HepG2 (cell line): Measurements from ENCODE around the gene MCRS1. TPM values are rescaled to one million over a fixed set of nuclear protein-coding genes. Genes with fewer than 3 reads are reported as not detected.

Source experiments
- ATAC-seq: fragments of 200-7000 bp; cut with Tn5 transposase; 3 replicates; pipeline ENCODE4 v1.9.1; 2020; ENCODE audit warnings: mild to moderate bottlenecking, moderate library complexity
- BruUV-seq: library from RNA; stranded (reverse); fragments of 400-500 nt; replicated peaks from 2 replicates; lab custom pipeline; 2021; lab: Mats Ljungman, UMichigan
- CTCF ChIA-PET: fragments of 300-600 bp; formaldehyde crosslinking; extraction: SDS; loops from one replicate; lab custom pipeline; 2021; ENCODE audit warnings: low total read pairs, inconsistent platforms, low intra/inter-chr PET ratio; lab: Yijun Ruan, JAX
- POLR2A ChIA-PET: fragments of 350-600 bp; sonication (Branson Sonifier 250); formaldehyde crosslinking; loops from one replicate; lab custom pipeline; 2020; ENCODE audit warnings: antibody characterized with exemption, inconsistent platforms; lab: Yijun Ruan, JAX
- DNase-seq: peaks from one replicate; pipeline ENCODE4 v3.0.0-alpha.2; 2015; ENCODE audit warnings: low spot score
- FAIRE-seq: peaks from 3 replicates; lab custom pipeline; 2011; peaks lifted over from hg19 to GRCh38; lab: Jason Lieb, UNC
- H2AFZ ChIP-seq: one replicate; pipeline ENCODE4 v1.6.1; 2011; ENCODE audit warnings: low read length, inconsistent platforms
- H3K27ac ChIP-seq: fragments of 300-600 bp; 3 replicates; pipeline ENCODE4 v1.8.0; 2011; ENCODE audit warnings: mixed run types, mild to moderate bottlenecking, mixed read lengths, low read length, inconsistent platforms; ENCODE audit not compliant: insufficient read depth; ENCODE audit errors: extremely low read length
- H3K27me3 ChIP-seq, 2 experiments: fragments of 200-600 bp in 1 of 2; 2 replicates in 1 of 2; 3 replicates in 1 of 2; pipeline versions ENCODE4 v1.6.0 to v1.8.0; 2011; ENCODE audit warnings: low read length in 2 of 2, mild to moderate bottlenecking in 2 of 2, moderate library complexity in 2 of 2, inconsistent platforms in 1 of 2; ENCODE audit not compliant: insufficient read depth in 2 of 2, control insufficient read depth in 1 of 2
- H3K36me3 ChIP-seq, 2 experiments: fragments of 200-600 bp in 1 of 2; replicated peaks in 1 of 2; 2 replicates in 1 of 2; 3 replicates in 1 of 2; pipeline versions ENCODE4 v1.5.1 to v1.8.0; 2011; ENCODE audit warnings: low read length in 2 of 2, inconsistent platforms in 1 of 2; ENCODE audit not compliant: insufficient read depth in 2 of 2, control insufficient read depth in 1 of 2
- H3K4me1 ChIP-seq: 2 replicates; pipeline ENCODE4 v1.5.1; 2012; ENCODE audit warnings: low read length, inconsistent platforms; ENCODE audit not compliant: insufficient read depth
- H3K4me2 ChIP-seq: 2 replicates; pipeline ENCODE4 v1.6.0; 2011; ENCODE audit warnings: low read depth, low read length, inconsistent platforms
- H3K4me3 ChIP-seq, 3 experiments: fragments of 200-600 bp in 1 of 3; sonication (generic), shearing (Covaris generic) in 1 of 3; replicated peaks in 1 of 3; 2 replicates each; pipeline ENCODE4 v1.5.1; 2011 to 2016; ENCODE audit warnings: low read length in 3 of 3, inconsistent platforms in 2 of 3, low read depth in 2 of 3, mild to moderate bottlenecking in 2 of 3, control low read depth in 1 of 3, mixed read lengths in 1 of 3; ENCODE audit not compliant: insufficient read depth in 1 of 3
- H3K79me2 ChIP-seq: one replicate; pipeline ENCODE4 v1.6.1; 2011; ENCODE audit warnings: low read length, inconsistent platforms; ENCODE audit not compliant: insufficient read depth
- H3K9ac ChIP-seq: 2 replicates; pipeline ENCODE4 v1.6.0; 2011; ENCODE audit warnings: mild to moderate bottlenecking, low read depth, low read length, inconsistent platforms; ENCODE audit not compliant: insufficient read depth
- H3K9me3 ChIP-seq: 2 replicates; pipeline ENCODE4 v1.5.1; 2012; ENCODE audit warnings: mild to moderate bottlenecking, low read length
- H4K20me1 ChIP-seq: 2 replicates; pipeline ENCODE4 v1.6.0; 2011; ENCODE audit warnings: inconsistent platforms, mild to moderate bottlenecking, low read length, moderate library complexity; ENCODE audit not compliant: insufficient read depth
- CEBPG ChIP-seq: IDR thresholded peaks from 2 replicates; pipeline ENCODE4 v1.6.1; 2016
- CREB1 ChIP-seq, 2 experiments: fragments of 450-650 bp in 1 of 2; IDR thresholded peaks; 2 replicates each; pipeline ENCODE4 v1.6.1; 2016 to 2017; ENCODE audit warnings: control low read depth in 1 of 2, mild to moderate bottlenecking in 1 of 2, missing compliant biosample characterization in 1 of 2, missing genetic modification characterization in 1 of 2
- ESRRA ChIP-seq: sonication (generic); formaldehyde crosslinking; IDR thresholded peaks from 2 replicates; pipeline ENCODE4 v1.5.1; 2020; ENCODE audit warnings: mild to moderate bottlenecking, low read depth, missing genetic modification reagents
- FOXK2 ChIP-seq: fragments of 450-650 bp; IDR thresholded peaks from 2 replicates; pipeline ENCODE4 v1.6.1; 2016
- HNRNPLL ChIP-seq: fragments of 200-400 bp; formaldehyde crosslinking; IDR thresholded peaks from 2 replicates; pipeline ENCODE4 v1.6.1; 2017; ENCODE audit warnings: mild to moderate bottlenecking, low read depth, low read length; ENCODE audit not compliant: poor library complexity, severe bottlenecking
- HOXA7 ChIP-seq: sonication (generic); formaldehyde crosslinking; IDR thresholded peaks from 2 replicates; pipeline ENCODE4 v1.8.1; 2022; ENCODE audit warnings: mild to moderate bottlenecking, missing genetic modification reagents, moderate library complexity
- MBD4 ChIP-seq: IDR thresholded peaks from 2 replicates; pipeline ENCODE4 v1.6.1; 2012; ENCODE audit warnings: low read length, inconsistent platforms, borderline replicate concordance
- MED13 ChIP-seq: sonication (generic); formaldehyde crosslinking; IDR thresholded peaks from 2 replicates; pipeline ENCODE4 v1.5.0; 2020; ENCODE audit warnings: missing genetic modification reagents
- MTA1 ChIP-seq: sonication (generic); formaldehyde crosslinking; IDR thresholded peaks from 2 replicates; pipeline ENCODE4 v1.4.0; 2020; ENCODE audit warnings: missing genetic modification reagents, mild to moderate bottlenecking, borderline replicate concordance
- NR2C2 ChIP-seq: sonication (generic); formaldehyde crosslinking; IDR thresholded peaks from 2 replicates; pipeline ENCODE4 v1.4.0; 2020; ENCODE audit warnings: missing genetic modification reagents, mild to moderate bottlenecking, moderate library complexity, borderline replicate concordance
- NR2F6 ChIP-seq, 2 experiments: IDR thresholded peaks; 2 replicates each; pipeline ENCODE4 v1.6.1; 2016; ENCODE audit warnings: antibody characterized with exemption in 1 of 2, mild to moderate bottlenecking in 1 of 2
- U2AF2 ChIP-seq: fragments of 200-400 bp; formaldehyde crosslinking; IDR thresholded peaks from 2 replicates; pipeline ENCODE4 v1.6.1; 2017; ENCODE audit warnings: low read depth, mild to moderate bottlenecking, low read length
- ZBTB38 ChIP-seq: sonication (generic); formaldehyde crosslinking; IDR thresholded peaks from 2 replicates; pipeline ENCODE4 v1.5.1; 2020; ENCODE audit warnings: mild to moderate bottlenecking, missing genetic modification reagents
- ZNF501 ChIP-seq: sonication (generic); formaldehyde crosslinking; IDR thresholded peaks from 2 replicates; pipeline ENCODE4 v1.5.1; 2020; ENCODE audit warnings: mild to moderate bottlenecking, moderate library complexity, missing genetic modification reagents
- WGBS: methylation state at CpG from one replicate; pipeline ENCODE4 v1.1.6; 2017; ENCODE audit warnings: low lambda C conversion rate; 5-methylcytosine and 5-hydroxymethylcytosine counted together
- in situ Hi-C: cut with HindIII; loops from 2 replicates; pipeline ENCODE4 v1.10.0; 2017; ENCODE audit warnings: low pct_unique_long_range_greater_than_20kb; ENCODE audit not compliant: extremely low pct_ligation_motif_present
- intact Hi-C: fragments of 100-400 bp; cut with micrococcal nuclease; formaldehyde crosslinking; loops from one replicate; pipeline ENCODE4 v1.10.0; 2022; ENCODE audit not compliant: unreplicated experiment
- polyA plus RNA-seq, 8 experiments: library from polyadenylated mRNA; depleted of rRNA in 3 of 8; stranded (reverse) in 7 of 8; unstranded in 1 of 8; fragments of >200 nt; fragmentation: Illumina TruSeq in 4 of 8; extraction: Trizol in 4 of 8; gene quantifications; 2 replicates each; pipeline versions ENCODE4 v1.2.1 to v1.2.3, GENCODE V29; 2011 to 2016; ENCODE audit warnings: low read depth in 4 of 8, missing spikeins in 1 of 8, mixed read lengths in 1 of 8; ENCODE audit not compliant: insufficient read depth in 1 of 8
- total RNA-seq, 5 experiments: library from RNA; depleted of rRNA; stranded (reverse); fragments of >200 nt; fragmentation: Illumina TruSeq; extraction: Trizol; gene quantifications; 2 replicates each; pipeline ENCODE4 v1.2.3, GENCODE V29; 2016; ENCODE audit warnings: low read depth in 1 of 5
- TF ChIP-seq, protein P1 (sequence below): sonication (generic); formaldehyde crosslinking; IDR thresholded peaks from 2 replicates; pipeline ENCODE4 v1.4.0; 2020; ENCODE audit warnings: missing genetic modification reagents, borderline replicate concordance
- TF ChIP-seq, protein P2 (sequence below): sonication (generic); formaldehyde crosslinking; IDR thresholded peaks from 2 replicates; pipeline ENCODE4 v1.4.0; 2020; ENCODE audit warnings: missing genetic modification reagents

Gene MCRS1
- total and polyA plus RNA-seq, 2 of the 13 experiments (the other 11 are each of a cell fraction or from before 2014, with no cell fraction given), result 51.0 to 66.3 TPM

DNA sequence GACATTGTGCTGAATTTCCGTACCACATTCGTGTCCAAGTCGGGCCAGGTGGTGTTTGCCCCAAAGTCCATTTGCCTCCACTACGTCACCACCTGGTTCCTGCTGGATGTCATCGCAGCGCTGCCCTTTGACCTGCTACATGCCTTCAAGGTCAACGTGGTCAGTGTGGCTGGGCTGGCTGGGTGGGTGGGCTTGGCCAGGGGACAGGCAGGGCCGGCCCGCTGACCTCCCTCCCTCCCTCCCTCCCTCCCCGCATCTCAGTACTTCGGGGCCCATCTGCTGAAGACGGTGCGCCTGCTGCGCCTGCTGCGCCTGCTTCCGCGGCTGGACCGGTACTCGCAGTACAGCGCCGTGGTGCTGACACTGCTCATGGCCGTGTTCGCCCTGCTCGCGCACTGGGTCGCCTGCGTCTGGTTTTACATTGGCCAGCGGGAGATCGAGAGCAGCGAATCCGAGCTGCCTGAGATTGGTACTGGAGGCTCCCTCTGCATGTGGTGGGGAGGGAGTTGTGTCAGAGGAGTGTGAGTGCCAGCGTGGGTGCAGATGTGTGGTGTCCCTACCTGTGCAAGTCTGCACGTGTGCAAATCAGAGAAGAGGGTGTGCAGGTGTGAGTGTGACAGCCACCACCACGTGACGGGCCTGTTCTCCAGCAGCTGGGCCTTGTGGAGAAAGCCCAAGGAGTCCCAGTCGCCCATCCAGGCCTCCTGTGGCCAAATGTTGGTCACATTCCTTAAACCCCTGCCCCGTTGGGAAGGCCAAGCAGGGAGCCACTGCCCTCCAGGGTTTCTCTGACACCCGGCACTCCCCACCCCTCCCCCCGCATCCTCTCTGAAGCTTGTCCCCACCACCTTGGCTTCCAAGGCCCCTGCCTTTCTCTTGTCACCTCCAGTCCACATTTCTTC lies 23.8 kb downstream of the MCRS1 start:
- no peaks in the 10 kb centered on the region for H3K9me3 ChIP-seq
- BruUV-seq, result no TSS peak
- H3K4me1 ChIP-seq, result peaks cover 86% of the 10 kb centered on the region
- no peaks in the 10 kb centered on the region for H4K20me1 ChIP-seq
- ChIA-PET POLR2A (interaction anchor here (0.6 kb wide), 1 partner anchor 12 kb away, joined by 3 read pairs; no protein-coding TSS in a partner anchor), CTCF (no interaction called here)
- no peak overlapping the region for H2AFZ ChIP-seq
- FAIRE-seq, result no peak
- H3K4me2 ChIP-seq, result peak overlapping the region; percentile 83
- H3K79me2 ChIP-seq, result no peaks in the 10 kb centered on the region
- in situ Hi-C loops, result no loop called here
- no peak overlapping the region for H3K9ac ChIP-seq
- no peak for DNase-seq
- peaks cover 6 to 28% of the 10 kb centered on the region in 2 experiments for H3K27me3 ChIP-seq
- ATAC-seq, result no peak
- H3K27ac ChIP-seq, result no peak overlapping the region
- H3K4me3 ChIP-seq, result peak overlapping the region in 2 of 3 experiments; percentile 25 to 70; a peak in 2 of 6 replicates
- H3K36me3 ChIP-seq, result no peaks in the 10 kb centered on the region
- intact Hi-C loops, result no loop called here
- 47% methylated on average over 15 of the region's 39 CpGs for WGBS
- TF ChIP-seq, protein P1, sequence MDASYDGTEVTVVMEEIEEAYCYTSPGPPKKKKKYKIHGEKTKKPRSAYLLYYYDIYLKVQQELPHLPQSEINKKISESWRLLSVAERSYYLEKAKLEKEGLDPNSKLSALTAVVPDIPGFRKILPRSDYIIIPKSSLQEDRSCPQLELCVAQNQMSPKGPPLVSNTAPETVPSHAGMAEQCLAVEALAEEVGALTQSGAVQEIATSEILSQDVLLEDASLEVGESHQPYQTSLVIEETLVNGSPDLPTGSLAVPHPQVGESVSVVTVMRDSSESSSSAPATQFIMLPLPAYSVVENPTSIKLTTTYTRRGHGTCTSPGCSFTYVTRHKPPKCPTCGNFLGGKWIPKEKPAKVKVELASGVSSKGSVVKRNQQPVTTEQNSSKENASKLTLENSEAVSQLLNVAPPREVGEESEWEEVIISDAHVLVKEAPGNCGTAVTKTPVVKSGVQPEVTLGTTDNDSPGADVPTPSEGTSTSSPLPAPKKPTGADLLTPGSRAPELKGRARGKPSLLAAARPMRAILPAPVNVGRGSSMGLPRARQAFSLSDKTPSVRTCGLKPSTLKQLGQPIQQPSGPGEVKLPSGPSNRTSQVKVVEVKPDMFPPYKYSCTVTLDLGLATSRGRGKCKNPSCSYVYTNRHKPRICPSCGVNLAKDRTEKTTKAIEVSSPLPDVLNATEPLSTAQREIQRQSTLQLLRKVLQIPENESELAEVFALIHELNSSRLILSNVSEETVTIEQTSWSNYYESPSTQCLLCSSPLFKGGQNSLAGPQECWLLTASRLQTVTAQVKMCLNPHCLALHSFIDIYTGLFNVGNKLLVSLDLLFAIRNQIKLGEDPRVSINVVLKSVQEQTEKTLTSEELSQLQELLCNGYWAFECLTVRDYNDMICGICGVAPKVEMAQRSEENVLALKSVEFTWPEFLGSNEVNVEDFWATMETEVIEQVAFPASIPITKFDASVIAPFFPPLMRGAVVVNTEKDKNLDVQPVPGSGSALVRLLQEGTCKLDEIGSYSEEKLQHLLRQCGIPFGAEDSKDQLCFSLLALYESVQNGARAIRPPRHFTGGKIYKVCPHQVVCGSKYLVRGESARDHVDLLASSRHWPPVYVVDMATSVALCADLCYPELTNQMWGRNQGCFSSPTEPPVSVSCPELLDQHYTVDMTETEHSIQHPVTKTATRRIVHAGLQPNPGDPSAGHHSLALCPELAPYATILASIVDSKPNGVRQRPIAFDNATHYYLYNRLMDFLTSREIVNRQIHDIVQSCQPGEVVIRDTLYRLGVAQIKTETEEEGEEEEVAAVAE, result no peak
- no peak for TF ChIP-seq MED13 (CRISPR knock-in tag)
- peak; percentile 36; the same call in 1 of the 2 replicates for TF ChIP-seq NR2C2 (CRISPR knock-in tag)
- TF ChIP-seq U2AF2, result no peak
- TF ChIP-seq HNRNPLL, result peak; percentile 61
- peak; percentile 96 for TF ChIP-seq ZBTB38
- TF ChIP-seq MTA1 (CRISPR knock-in tag), result 0 out of 2 replicates have a peak, but pooled peaks have one; percentile 12
- 0 out of 2 replicates have a peak, but pooled peaks have one; percentile 8 for TF ChIP-seq CREB1 (IDR thresholded peaks at IDR 0.05)
- no peak for TF ChIP-seq CREB1 (CRISPR knock-in tag; IDR thresholded peaks at IDR 0.05)
- no peak for TF ChIP-seq FOXK2
- 0 out of 2 replicates have a peak, but pooled peaks have one; percentile 33 for TF ChIP-seq ZNF501
- 0 out of 2 replicates have a peak, but pooled peaks have one; percentile 16 for TF ChIP-seq ESRRA (CRISPR knock-in tag)
- TF ChIP-seq, protein P2, sequence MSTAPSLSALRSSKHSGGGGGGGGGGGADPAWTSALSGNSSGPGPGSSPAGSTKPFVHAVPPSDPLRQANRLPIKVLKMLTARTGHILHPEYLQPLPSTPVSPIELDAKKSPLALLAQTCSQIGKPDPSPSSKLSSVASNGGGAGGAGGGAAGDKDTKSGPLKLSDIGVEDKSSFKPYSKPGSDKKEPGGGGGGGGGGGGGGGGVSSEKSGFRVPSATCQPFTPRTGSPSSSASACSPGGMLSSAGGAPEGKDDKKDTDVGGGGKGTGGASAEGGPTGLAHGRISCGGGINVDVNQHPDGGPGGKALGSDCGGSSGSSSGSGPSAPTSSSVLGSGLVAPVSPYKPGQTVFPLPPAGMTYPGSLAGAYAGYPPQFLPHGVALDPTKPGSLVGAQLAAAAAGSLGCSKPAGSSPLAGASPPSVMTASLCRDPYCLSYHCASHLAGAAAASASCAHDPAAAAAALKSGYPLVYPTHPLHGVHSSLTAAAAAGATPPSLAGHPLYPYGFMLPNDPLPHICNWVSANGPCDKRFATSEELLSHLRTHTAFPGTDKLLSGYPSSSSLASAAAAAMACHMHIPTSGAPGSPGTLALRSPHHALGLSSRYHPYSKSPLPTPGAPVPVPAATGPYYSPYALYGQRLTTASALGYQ (CRISPR knock-in tag), result no peak
- TF ChIP-seq HOXA7 (CRISPR knock-in tag), result no peak
- TF ChIP-seq CEBPG, result no peak
- TF ChIP-seq MBD4, result no peak
- 0 out of 2 replicates have a peak, but pooled peaks have one; percentile 27 for TF ChIP-seq NR2F6 (IDR thresholded peaks at IDR 0.05)
- no peak for TF ChIP-seq NR2F6 (CRISPR knock-in tag; IDR thresholded peaks at IDR 0.05)
